HG03571 (cell line): ENCODE results near the gene SLC12A7.

Experiments used
- ATAC-seq: cut with Tn5 transposase; IDR thresholded peaks from one replicate; pipeline ENCODE4 v1.9.1; 2021; ENCODE audit not compliant: unreplicated experiment

Gene SLC12A7

DNA sequence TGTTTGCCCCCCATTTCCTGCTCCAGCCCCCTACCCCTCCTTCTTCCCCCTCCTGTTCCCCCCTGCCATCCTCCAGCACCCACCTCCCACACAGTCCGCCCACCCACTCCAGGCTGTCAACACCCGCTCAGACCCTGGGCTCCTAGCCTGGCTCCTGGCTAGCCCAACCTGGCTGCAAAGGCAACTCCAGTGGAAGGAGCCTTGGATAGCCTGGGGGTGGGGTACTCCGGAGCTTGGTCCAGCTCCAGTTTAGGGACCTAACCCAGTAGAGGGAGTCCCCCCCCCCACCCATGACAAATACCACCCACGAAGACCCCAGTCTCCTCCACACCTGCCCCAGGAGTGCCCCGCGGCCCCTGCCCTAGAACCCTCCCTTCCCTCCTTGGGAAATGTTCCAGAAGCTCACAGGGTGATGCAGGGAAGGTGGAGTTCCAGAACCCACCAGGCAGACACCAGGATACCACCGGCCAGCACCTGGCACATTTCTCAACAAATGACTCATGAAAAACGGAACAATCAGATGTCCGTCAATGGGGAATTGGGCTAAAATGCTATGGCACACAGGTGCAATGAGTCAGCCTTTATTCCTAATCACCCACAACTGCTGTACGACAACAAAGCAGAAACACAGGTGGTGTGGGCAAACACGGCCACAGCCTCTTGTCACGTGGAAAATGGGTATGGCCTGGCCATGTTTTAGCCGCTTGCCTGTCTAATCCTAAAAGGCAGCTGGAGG is 901 bp upstream of the SLC12A7 start:
- ATAC-seq, result no peak

DNA sequence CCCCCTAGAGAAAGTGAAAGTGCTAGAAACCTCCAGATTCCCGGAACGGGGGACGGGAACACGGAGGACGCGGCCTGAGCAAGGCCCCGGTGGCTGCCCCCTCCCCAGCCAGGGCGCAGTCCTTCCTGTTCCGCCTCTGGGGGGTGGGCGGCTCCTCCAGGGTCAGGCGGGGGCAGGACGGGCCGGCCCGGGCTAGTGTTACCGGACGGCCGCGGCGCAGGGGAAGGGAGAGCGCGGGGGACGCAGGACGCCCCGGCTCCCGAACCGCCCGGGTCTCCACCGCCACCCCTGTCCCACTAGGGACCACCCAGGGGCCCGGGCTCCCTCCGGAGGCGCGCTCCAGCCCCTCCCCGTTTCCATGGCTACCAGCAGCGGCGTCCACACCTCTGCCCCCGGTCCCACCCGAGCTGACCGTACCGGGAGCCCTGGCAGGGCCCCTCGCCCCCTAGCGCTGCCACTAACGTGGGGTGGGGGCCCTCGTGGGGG is 579 bp downstream of the SLC12A7 start:
- ATAC-seq, result no peak

DNA sequence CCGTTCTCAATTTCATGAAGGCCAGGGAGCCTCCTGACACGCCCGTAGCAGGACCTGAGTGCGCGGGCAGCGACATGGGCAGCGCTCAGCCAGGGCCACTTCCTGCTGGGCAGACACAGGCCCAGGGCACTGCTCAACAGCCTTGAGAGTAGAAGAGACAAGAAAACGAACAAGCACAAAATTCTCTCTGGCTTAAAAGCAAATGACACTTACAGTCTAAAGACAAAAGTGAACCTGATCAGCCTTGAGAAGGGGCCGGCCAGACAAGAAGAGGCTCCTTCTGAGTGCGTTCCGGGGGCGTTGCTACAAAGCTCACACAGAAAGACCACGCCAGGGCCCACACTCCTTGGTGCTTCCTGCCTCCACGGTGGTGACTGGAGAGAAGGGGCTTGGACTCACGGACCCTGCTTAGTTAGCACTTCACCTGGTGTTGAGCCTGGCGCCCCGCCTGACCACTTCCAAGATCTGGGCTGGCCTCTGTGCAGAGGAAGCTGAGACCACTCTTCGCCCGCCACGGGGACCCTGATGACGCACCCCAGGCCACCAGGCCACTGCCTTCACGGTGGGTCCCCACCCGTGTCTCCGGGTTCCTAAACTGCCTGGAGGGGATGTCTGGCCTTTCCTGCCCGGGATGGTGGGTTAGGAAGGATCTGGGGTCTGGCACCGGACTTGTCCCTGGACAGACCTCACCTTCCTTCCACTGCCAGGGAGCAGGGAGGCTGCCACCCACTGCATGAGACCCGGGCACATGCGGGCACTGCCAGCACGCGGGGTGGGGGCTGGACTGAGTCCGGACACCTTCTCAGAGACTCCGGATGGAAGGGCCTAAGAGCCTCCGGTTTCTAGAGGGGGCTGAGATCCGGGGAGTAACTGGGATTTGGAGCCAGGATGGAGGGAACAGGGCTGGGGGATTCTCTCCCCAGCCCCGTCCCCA is 1.3 kb downstream of the SLC12A7 start:
- no peak for ATAC-seq

DNA sequence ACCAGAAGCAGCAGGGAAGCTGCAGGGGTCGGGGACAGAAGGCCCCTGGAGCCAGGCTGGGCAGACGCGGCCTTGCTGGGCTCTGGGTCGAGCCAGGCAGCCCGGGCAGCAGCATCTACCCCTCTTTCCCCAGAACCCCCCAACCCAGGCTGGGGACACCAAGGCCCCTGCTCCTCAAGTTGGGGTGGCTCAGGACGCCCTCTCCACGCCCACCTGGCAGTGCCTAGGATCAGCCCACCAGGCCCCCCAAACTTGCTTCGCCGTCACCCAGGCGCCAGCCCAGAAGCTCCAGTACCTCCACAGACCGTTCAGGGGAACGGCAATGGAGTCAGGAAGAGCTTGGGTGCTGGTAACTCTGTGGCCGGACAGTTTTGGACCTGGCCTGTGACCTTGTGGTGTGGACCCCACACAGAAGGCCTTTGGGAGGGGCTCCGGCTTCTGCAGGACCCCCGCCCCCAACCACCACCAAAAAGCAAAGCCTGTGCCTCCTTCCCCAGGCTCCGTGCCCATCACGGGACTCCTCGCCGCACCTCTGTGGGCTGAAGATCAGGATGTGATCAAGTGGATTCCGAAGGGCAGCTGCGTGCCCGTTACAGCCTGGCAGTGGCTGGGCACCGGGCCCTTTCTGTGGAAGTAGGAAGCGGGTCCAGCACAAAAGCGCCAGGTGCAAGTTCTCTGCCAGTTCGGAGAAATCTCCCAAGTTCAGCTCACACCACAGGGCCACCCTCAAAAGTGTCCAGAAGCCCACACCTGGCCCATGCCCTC is 2.1 kb downstream of the SLC12A7 start:
- ATAC-seq, result no peak

GRCh38 chr5:1108865-1109174 is 3.0 kb downstream of the SLC12A7 start:
- ATAC-seq, result no peak

- ATAC-seq, result no peak
These were observed 3.6 kb downstream of the SLC12A7 start for GRCh38 chr5:1108023-1108864.

- no peak for ATAC-seq
These were observed 4.5 kb downstream of the SLC12A7 start for GRCh38 chr5:1107167-1108022.

DNA sequence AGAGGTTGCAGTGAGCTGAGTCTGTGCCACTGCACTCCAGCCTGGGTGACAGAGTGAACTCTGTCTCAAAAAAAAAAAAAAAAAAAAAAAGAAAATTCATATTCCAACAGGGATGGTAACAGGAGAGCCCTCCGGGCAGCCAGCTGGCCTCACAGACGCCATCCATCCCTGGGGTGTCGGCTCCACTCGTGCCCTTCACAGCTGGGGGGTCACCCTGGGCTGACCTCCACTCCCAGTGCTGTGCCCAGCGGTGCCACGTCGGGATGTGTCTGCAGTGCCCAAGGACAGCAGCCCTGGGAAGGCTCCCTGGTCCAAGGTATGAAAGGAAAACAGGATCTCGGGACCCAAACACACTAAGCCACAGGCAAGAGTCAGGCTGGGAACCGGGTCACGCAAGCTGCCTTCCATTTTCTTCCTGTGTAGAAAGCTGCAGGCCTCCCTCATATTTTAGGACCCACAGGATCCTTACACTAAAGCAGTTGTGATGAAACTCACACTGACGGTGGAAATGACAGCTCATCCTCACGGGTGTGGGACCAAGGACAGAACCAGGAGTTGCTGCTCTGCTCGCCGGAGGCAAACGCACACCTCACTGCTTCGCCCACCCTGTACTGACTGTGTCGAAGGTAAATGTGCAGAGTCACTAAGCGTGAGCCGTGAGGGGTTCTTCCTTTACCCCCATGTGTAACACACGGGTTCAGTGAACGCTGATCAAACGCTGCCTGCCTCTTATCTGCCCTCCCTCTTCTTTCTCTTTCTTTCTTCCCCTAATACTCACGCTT is 5.3 kb downstream of the SLC12A7 start:
- no peak for ATAC-seq

DNA sequence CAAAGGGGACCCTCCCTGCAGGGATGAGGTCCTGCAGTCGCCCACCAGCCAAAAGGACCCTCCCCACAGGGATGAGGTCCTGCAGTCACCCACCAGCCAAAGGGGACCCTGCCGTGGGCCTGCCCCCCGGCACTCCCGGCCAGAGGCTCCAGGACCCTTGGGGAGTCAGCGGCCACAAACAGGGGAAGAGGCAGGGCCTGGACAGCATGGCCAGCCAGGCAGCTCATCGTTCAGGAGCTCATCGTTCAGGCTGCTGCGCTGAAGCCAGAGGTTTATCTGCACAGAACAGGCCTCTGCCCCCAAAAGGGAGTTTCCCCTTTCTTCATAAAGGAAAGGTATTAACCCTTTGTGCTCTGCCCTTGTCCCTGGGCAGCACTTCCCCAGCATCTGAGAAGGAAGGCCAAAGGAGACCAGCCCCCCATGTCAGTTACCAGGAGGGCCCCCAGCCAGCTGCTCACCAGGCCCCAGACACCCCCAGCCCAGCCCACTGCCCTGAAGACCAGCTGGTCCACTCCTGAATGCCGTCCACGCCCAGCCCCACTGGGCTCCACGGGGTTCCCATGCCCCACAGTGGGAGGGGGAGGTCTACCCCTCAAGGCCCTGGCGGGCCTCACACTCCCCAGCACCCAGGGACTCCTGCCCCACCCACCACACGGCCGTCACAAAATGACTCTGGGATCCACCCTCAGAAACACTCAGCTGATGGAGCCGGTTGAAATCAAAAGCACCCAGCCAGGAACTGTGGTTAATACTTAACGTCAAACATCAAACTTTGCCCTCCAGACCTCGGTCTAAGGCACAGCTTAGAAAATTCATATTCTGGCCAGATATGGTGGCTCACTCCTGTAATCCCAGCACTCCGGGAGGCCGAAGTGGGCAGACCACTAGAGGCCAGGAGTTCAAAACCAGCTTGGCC is 6.3 kb downstream of the SLC12A7 start:
- ATAC-seq, result peak; percentile 51

- no peak for ATAC-seq
These were observed 7.4 kb downstream of the SLC12A7 start for GRCh38 chr5:1104327-1105006.

DNA sequence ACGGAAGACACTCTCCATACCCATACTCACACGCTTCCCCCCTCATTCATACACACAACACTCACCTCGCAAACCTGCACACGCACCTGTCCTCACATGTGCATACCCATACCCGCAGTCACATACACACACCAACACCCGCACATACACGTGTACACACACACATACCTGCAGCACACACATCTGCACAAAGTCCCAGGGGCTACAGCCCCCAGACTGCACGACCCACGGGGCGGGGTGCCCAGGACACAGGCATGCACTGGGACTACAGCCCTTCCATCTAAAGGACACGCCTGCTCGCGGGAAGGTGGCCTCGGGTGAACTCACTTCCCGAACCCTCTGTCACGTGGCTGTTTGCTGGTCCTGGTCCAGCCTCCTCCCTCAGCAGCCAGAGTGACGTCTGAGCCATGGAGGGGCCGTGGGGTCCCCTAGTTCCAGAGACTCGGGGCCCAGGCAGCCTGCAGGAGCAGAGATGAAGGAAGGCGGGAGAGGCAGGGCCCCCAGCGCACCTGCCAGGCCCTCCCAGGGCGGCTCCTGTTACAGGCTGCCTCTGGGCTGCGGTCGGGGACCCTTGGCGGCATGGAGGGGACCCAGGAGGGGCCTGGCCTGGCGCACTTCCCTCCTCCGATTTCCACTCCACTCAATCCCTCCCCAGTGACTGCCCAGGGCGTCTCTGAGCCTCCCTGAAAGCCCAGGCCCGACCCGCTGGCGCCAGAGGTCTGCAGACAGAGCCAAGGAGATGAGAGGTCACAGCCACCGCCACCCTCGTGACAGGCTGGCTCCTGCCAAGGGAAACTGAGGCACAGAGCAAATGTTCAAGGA is 8.1 kb downstream of the SLC12A7 start:
- ATAC-seq, result no peak

DNA sequence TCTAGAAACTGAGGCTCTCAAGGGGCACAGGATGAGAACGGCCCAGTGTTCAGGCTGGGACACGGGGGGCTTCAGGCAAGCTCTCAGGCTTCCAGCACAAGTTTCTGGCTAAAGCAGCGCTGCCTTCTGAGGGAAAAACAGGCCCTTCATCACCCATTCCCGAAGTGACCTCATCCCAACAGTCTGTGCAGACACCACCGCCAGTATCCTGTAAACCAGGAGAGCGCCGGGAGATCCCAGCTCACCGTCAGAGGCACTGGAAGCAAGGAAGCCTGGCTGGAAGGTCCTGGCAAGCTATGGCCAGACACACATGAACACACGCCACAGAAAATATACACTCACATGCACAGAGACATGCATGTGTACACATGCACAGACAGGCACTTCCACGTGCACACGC is 8.8 kb downstream of the SLC12A7 start:
- ATAC-seq, result no peak

DNA sequence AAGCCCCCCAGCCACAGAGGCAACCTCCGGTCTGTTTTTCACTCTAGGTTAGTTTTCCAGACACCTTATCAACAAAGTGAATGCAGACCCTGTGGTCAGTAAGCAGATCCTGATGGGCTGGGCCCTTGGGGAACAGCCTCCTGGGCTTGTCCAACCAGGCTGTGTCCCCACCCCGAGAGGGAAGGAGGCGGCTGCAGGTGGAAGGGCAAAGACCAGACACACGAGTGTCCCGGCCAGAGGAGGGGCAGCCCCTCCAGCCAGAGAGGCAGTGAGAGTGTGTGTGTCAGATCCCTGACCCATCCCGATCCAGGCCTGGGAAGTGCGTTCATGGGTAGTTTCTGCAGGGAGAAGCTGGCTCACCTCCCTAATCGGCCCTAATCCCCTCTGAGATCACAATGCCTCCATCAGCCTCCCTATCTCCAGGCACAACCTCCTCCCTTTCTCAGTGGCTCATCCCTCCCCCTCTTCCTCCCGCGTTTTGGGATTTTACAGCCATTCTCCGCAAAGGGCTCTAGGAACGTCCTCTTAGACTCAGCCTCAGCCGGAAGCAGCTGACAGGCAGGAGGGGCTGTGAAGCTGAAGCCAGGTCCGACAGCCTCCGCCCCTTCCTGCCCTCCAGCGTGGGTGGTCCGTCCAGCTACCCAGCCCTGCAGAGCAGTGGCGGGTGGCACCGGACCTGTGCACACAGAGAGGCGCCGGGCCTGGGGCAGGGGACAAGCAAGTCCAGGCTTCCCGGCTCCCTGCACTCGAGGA is 9.7 kb downstream of the SLC12A7 start:
- no peak for ATAC-seq

GRCh38 chr5:1100664-1101574 is 10.9 kb downstream of the SLC12A7 start:
- no peak for ATAC-seq
